Breast epithelium (tissue), 4 donors: ENCODE results near the gene A2ML1. TPM values are rescaled to one million over a fixed set of nuclear protein-coding genes. Genes with fewer than 3 reads are reported as not detected.

Experiments
- DNase-seq, 2 donors: peaks; one replicate each; pipeline ENCODE4 v3.0.0-alpha.2; 2019; ENCODE audit warnings: low spot score in 2 of 2
- H3K27ac ChIP-seq, 2 donors: fragments of 200-600 bp; sonication (generic) in 1 of 2; one replicate each; pipeline ENCODE4 v1.5.1; 2016 to 2019; ENCODE audit warnings: mild to moderate bottlenecking in 1 of 2
- H3K27me3 ChIP-seq, 2 donors: fragments of 200-600 bp; sonication (generic) in 1 of 2; one replicate each; pipeline versions ENCODE4 v1.5.1 to v1.6.0; 2017 to 2019; ENCODE audit warnings: control low read depth in 1 of 2, mild to moderate bottlenecking in 1 of 2
- H3K36me3 ChIP-seq: fragments of 200-600 bp; one replicate; pipeline ENCODE4 v1.5.1; 2019
- H3K4me1 ChIP-seq, 2 donors: fragments of 200-600 bp; sonication (generic); one replicate each; pipeline ENCODE4 v1.5.1; 2016 to 2019; ENCODE audit warnings: control low read depth in 1 of 2
- H3K4me3 ChIP-seq, 3 donors: fragments of 200-600 bp; sonication (generic); 1 replicate in 2 of 3; 2 replicates in 1 of 3; pipeline ENCODE4 v1.5.1; 2016 to 2019; ENCODE audit warnings: mild to moderate bottlenecking in 3 of 3, moderate library complexity in 2 of 3
- H3K9me3 ChIP-seq, 2 donors: fragments of 200-600 bp; sonication (generic) in 1 of 2; one replicate each; pipeline ENCODE4 v1.5.1; 2016 to 2019; ENCODE audit warnings: control low read depth in 1 of 2
- POLR2A ChIP-seq: fragments of 450-650 bp; IDR thresholded peaks from one replicate; pipeline ENCODE4 v1.6.1; 2016; ENCODE audit warnings: antibody characterized with exemption, mild to moderate bottlenecking, moderate library complexity
- POLR2AphosphoS5 ChIP-seq, 3 donors: sonication (generic); formaldehyde crosslinking; IDR thresholded peaks; one replicate each; pipeline ENCODE4 v1.6.1; 2017; ENCODE audit warnings: antibody characterized with exemption in 3 of 3
- intact Hi-C: fragments of 100-400 bp; cut with DNase I; formaldehyde crosslinking; loops from one replicate; pipeline ENCODE4 v1.15.1; 2023; ENCODE audit warnings: low total_unique reads
- total RNA-seq, 3 donors: library from RNA; depleted of rRNA; stranded (reverse); fragments of >200 nt; gene quantifications; one replicate each; pipeline ENCODE4 v1.1.0, GENCODE V29; 2016
- TF ChIP-seq, protein P1 (sequence below), 3 donors: fragments of 450-650 bp; IDR thresholded peaks; one replicate each; pipeline ENCODE4 v1.5.1; 2016 to 2017; ENCODE audit warnings: antibody characterized with exemption in 3 of 3, mild to moderate bottlenecking in 3 of 3, moderate library complexity in 3 of 3

The A2ML1 gene
- total RNA-seq, 3 donors from 2014 or later, result 0.33 to 1.2 TPM; not detected in 1

DNA sequence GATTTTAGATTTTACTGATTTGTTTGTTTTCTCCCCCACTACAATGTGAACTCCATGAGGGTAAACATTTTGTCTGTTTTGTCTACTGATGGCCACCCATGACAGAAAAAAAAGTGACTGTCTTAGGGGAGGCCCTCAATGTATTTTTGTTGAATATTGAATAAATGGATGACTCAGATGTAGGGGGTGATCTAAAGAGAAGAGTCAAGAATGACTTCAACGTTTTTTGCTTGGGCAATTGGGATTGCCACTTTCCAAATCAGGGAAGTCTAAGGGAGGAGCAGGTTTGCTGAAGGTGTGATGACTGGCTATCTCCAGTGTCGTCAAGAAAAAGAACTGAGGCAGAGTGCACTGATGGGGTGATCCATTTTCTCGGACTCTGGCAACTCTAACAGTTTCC is 81.2 kb downstream of the A2ML1 start:
- DNase-seq, result no peak
- no peak for TF ChIP-seq POLR2A
- TF ChIP-seq POLR2AphosphoS5 (IDR thresholded peaks at IDR 0.05), result no peak
- TF ChIP-seq, protein P1, sequence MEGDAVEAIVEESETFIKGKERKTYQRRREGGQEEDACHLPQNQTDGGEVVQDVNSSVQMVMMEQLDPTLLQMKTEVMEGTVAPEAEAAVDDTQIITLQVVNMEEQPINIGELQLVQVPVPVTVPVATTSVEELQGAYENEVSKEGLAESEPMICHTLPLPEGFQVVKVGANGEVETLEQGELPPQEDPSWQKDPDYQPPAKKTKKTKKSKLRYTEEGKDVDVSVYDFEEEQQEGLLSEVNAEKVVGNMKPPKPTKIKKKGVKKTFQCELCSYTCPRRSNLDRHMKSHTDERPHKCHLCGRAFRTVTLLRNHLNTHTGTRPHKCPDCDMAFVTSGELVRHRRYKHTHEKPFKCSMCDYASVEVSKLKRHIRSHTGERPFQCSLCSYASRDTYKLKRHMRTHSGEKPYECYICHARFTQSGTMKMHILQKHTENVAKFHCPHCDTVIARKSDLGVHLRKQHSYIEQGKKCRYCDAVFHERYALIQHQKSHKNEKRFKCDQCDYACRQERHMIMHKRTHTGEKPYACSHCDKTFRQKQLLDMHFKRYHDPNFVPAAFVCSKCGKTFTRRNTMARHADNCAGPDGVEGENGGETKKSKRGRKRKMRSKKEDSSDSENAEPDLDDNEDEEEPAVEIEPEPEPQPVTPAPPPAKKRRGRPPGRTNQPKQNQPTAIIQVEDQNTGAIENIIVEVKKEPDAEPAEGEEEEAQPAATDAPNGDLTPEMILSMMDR (IDR thresholded peaks at IDR 0.05), result no peak
- Histone ChIP-seq H3K36me3 (no peaks in the 10 kb centered on the region), H3K4me1 (no peaks in the 10 kb centered on the region), H3K9me3 (no peaks in the 10 kb centered on the region), H3K27me3 (no peaks in the 10 kb centered on the region), H3K27ac (no peak overlapping the region), H3K4me3 (no peak overlapping the region)
- intact Hi-C loops, result no loop called here

DNA sequence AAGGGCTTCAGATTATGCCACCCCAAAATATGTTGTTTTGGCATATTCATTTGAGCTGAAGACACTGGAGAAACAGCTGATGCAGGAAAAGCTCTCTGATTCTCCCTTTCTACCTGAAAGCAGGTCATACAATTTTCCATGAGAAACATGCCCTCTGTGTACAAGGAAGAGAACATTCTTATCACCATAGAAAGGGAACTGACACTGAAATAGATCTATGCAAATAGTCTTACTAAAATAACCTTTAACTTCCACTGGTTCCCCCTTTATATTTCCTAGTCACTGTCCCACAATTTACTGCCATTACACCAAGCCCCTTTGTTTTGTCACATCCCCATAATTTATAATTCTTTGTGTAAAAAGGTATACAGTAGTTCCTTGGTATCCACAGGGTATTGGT is 82.2 kb downstream of the A2ML1 start:
- H3K9me3 ChIP-seq, result no peaks in the 10 kb centered on the region
- intact Hi-C loops, result no loop called here

DNA sequence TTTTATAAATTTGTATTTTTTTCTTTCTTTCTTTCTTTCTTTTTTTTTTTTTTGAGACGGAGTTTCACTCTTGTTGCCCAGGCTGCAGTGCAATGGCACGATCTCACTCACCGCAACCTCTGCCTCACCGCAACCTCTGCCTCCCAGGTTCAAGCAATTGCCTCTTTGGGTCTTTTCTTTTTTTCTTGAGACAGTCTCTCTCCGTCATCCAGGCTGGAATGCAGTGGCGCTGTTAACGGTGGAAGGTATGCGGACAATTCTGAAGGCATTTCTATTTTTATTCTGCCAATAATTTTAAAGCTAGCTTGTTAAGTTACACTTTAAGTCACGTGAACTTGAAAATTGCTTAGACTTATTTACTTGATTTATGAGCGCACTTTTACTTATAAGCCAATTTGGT is 83.1 kb downstream of the A2ML1 start:
- no peak overlapping the region for H3K27ac ChIP-seq
- intact Hi-C loops, result no loop called here
- no peaks in the 10 kb centered on the region for H3K36me3 ChIP-seq

More for the DNA sequence above, 82.2 kb downstream of the A2ML1 start:
- no peaks in the 10 kb centered on the region for H3K36me3 ChIP-seq
- H3K27ac ChIP-seq, result no peak overlapping the region
- H3K4me3 ChIP-seq, result no peak overlapping the region
- no peak for TF ChIP-seq POLR2A
- no peak for TF ChIP-seq POLR2AphosphoS5 (IDR thresholded peaks at IDR 0.05)
- TF ChIP-seq, protein P1 (IDR thresholded peaks at IDR 0.05), result no peak
- H3K27me3 ChIP-seq, result no peaks in the 10 kb centered on the region
- no peak for DNase-seq
- no peaks in the 10 kb centered on the region for H3K4me1 ChIP-seq

DNA sequence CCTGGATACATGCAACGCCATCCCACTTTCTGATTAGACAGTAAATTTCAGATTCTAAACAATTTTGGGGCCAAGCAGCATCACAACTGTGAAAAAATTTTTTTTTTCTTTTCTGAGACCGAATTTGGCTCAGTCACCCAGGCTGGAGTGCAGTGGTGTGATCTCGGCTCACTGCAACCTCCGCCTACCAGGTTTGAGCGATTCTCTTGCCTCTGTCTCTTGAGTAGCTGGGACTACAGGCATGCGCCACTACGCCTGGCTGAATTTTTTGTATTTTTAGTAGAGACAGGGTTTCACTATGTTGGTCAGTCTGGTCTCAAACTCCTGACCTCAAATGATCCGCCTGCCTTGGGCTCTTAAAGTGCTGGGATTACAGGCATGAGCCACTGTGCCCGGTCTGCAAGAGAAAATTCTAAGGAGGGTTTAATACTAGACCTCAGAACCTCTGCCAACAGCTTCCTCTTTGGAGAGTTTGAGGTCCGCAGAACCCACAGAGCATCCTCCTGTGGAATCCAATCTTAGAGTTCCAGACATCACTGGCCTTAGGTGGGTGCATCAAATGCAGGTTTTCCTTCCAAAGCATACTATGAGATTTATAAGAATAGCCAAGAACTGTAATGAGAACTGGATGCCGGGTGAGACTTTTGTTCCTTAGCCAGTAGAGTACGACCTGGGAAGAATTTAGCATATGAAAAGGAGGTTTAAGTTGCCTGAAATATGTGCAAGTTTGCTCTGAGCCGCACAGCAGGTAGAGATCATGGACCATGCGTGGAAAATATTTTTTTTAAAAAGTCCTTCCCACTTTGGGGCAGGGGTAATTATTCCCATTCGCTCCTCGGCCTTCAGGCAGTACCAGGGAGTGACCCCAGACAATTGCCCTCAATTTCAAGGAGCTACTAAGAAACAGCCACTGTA is 84.1 kb downstream of the A2ML1 start:
- H3K27ac ChIP-seq, result no peak overlapping the region
- no peak for DNase-seq

More for the DNA sequence above, 83.1 kb downstream of the A2ML1 start:
- Histone ChIP-seq H3K9me3 (no peaks in the 10 kb centered on the region), H3K27me3 (no peaks in the 10 kb centered on the region), H3K4me1 (no peaks in the 10 kb centered on the region), H3K4me3 (no peak overlapping the region)
- TF ChIP-seq POLR2A, result no peak
- TF ChIP-seq, protein P1 (IDR thresholded peaks at IDR 0.05), result no peak
- no peak for TF ChIP-seq POLR2AphosphoS5 (IDR thresholded peaks at IDR 0.05)
- DNase-seq, result no peak

DNA sequence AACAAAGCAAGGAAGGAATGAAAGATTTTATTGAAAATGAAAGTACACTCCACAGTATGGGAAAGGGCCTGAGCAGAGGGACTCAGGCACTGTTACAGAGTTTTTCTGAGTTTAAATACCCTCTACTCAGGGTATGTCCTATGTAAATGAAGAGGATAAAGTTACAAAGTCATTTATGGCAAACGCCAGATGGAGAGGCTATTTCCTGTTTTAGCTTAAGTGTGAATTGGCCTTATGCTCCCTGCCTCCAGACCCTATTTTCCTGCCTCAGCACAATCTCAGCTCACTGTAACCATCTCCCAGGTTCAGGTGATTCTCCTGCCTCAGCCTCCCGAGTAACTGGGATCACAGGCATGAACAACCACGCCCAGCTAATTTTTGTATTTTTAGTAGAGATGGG is 85.1 kb downstream of the A2ML1 start:
- Histone ChIP-seq H3K27me3 (no peaks in the 10 kb centered on the region), H3K4me1 (no peaks in the 10 kb centered on the region), H3K36me3 (no peaks in the 10 kb centered on the region), H3K4me3 (no peak overlapping the region), H3K9me3 (no peaks in the 10 kb centered on the region), H3K27ac (no peak overlapping the region)
- no peak for DNase-seq
- TF ChIP-seq, protein P1 (IDR thresholded peaks at IDR 0.05), result no peak
- TF ChIP-seq POLR2A, result no peak
- no peak for TF ChIP-seq POLR2AphosphoS5 (IDR thresholded peaks at IDR 0.05)
- intact Hi-C loops, result no loop called here

More for the DNA sequence above, 84.1 kb downstream of the A2ML1 start:
- no peaks in the 10 kb centered on the region for H3K9me3 ChIP-seq
- H3K36me3 ChIP-seq, result no peaks in the 10 kb centered on the region
- TF ChIP-seq POLR2A, result no peak
- TF ChIP-seq POLR2AphosphoS5 (IDR thresholded peaks at IDR 0.05), result no peak
- TF ChIP-seq, protein P1 (IDR thresholded peaks at IDR 0.05), result no peak
- H3K27me3 ChIP-seq, result no peaks in the 10 kb centered on the region
- H3K4me1 ChIP-seq, result no peaks in the 10 kb centered on the region
- intact Hi-C loops, result no loop called here
- no peak overlapping the region for H3K4me3 ChIP-seq
